NB4 (cell line): Measurements from ENCODE around the gene PDGFA.

Source experiments
- CTCF ChIP-seq: IDR thresholded peaks from one replicate; pipeline ENCODE4 v1.5.1; 2012; ENCODE audit warnings: low read depth, low read length
- MAX ChIP-seq: IDR thresholded peaks from 2 replicates; pipeline ENCODE4 v1.6.1; 2011; ENCODE audit warnings: low read depth, low read length
- MYC ChIP-seq: IDR thresholded peaks from 2 replicates; pipeline ENCODE4 v1.6.1; 2011; ENCODE audit warnings: low read depth, low read length
- POLR2A ChIP-seq: IDR thresholded peaks from 2 replicates; pipeline ENCODE4 v1.6.1; 2011; ENCODE audit warnings: mild to moderate bottlenecking; ENCODE audit not compliant: insufficient read length; ENCODE audit errors: extremely low read depth

GRCh38 chr7:548401-548800 is 28.8 kb upstream of the PDGFA start:
- TF ChIP-seq MAX = no peak
- TF ChIP-seq CTCF = no peak
- no peak for TF ChIP-seq POLR2A
- no peak for TF ChIP-seq MYC
